22Rv1 (cell line): ENCODE measurements around the gene ZBBX.

Source experiments
- H3K27ac ChIP-seq: fragments of 450-650 bp; 2 replicates; pipeline ENCODE4 v1.5.1; 2017
- CTCF ChIP-seq: fragments of 450-650 bp; IDR thresholded peaks from 2 replicates; pipeline ENCODE4 v1.5.1; 2017; ENCODE audit warnings: mild to moderate bottlenecking
- ZFX ChIP-seq: fragments of 450-650 bp; IDR thresholded peaks from 2 replicates; pipeline ENCODE4 v1.6.1; 2017; ENCODE audit warnings: antibody characterized with exemption, borderline replicate concordance

ZBBX gene

GRCh38 chr3:167306319-167306718 is 73.8 kb downstream of the ZBBX start:
- H3K27ac ChIP-seq = no peak overlapping the region
- TF ChIP-seq ZFX (no peak), CTCF (no peak)

- no peak overlapping the region for H3K27ac ChIP-seq
- TF ChIP-seq ZFX (no peak), CTCF (no peak)
Measured at GRCh38 chr3:167305340-167305890, 74.7 kb downstream of the ZBBX start.

- TF ChIP-seq CTCF (no peak), ZFX (no peak)
- H3K27ac ChIP-seq = no peak overlapping the region
Measured at GRCh38 chr3:167304077-167304476, 76.0 kb downstream of the ZBBX start.

GRCh38 chr3:167302678-167303077 is 77.4 kb downstream of the ZBBX start:
- no peak overlapping the region for H3K27ac ChIP-seq
- TF ChIP-seq CTCF (no peak), ZFX (no peak)

- TF ChIP-seq ZFX (no peak), CTCF (no peak)
- no peak overlapping the region for H3K27ac ChIP-seq
Measured at GRCh38 chr3:167300207-167300606, 79.9 kb downstream of the ZBBX start.

- TF ChIP-seq CTCF (no peak), ZFX (no peak)
- H3K27ac ChIP-seq = no peak overlapping the region
Measured at GRCh38 chr3:167289435-167289834, 90.7 kb downstream of the ZBBX start.

- no peak overlapping the region for H3K27ac ChIP-seq
- TF ChIP-seq CTCF (no peak), ZFX (no peak)
Measured at GRCh38 chr3:167288737-167289136, 91.4 kb downstream of the ZBBX start.
